ENCODE data around the gene NR1H4.
"Not testable (repeated sequence)": the region's sequence is repeated elsewhere in the genome, so short reads cannot be mapped to it uniquely, and the experiment has no call there.

Gene NR1H4

DNA sequence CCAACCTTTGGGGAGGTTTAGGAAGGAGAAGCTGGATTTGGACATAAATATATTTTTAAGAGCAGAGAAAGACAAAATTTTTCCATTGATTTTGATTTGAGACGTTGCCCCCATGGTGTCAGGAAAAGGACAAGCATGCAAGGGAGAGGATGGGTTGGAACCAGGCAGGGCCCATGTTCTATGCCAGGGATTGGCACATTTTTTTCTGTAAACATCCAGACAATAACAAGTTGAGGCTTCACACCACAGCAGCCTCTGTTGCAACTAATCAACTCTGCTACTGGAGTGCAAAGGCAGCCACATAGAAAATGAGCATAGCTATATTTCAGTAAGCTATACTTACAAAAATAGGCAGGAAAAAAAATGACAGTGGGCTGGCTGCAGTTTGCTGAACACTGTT, 44.7 kb downstream of the NR1H4 start:
- no peak for DNase-seq

DNA sequence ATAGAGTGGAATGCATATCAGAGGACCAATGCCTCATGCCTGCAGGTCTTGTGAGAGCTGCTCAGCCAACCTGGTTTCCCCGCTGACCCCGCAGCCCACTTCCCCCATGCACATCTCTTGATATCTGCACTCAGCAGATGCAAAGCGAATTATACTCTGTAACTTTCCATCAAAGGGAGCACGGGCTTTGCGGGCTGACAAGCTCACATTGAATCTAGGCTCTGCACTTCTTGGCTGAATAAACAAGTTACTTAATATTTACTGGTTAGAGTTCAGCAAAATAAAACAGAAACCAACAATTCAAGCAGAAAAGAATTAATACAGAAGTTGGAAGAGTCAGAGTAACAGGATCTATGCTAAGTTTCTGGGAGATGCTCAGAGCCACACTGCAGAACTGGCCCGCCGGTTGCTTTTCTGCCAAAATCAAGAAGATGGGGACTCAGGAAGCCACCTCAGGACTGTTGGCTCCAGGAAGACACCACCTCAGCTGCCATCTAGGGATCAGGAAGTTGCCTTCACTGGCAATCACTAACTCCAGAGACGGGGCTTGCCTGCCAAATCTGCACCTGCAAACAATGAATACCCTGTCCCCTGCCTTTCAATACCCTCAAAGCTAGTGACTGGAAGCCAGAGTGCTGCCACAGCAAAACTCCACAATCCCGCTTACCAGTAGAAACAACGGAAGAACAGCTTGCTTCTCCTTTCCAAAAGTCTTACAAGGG, 46.5 kb downstream of the NR1H4 start:
- DNase-seq = no peak

DNA sequence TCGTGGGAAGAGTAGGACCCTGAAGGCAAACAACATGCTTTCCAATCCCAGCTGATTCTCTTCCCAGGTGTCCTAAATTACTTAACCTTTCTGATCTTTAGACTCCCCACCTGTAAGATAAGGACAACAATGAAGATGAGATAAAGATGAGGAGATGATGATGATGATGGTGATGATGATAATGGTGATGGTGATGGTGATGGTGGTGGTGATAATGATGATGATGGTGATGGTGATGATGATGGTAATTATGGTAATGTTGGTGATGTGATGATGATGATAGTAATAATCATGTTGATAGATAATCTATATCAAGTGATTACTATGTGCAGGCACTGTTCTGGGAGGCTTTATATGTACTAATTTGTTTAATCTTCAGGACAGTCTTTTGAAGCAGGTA, 48.3 kb downstream of the NR1H4 start:
- DNase-seq = no peak

DNA sequence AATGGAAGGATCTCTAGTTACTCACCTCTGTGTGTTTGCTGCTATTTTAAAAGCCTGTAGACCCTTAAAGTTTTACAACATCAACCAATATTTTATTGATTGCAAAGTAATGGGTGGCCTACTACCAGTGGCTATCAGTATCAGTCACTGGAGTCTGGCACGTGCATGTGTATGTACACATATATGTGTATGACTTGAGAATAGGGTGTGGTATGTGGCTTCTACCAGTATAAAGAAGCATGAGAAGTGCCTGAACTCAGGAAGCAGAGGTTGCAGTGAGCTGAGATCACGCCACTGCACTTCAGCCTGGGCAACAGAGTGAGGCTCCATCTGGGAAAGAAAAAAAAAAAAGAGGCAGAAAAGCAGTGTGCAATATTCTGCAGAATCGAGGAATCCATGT, 54.4 kb downstream of the NR1H4 start:
- no peak for DNase-seq

DNA sequence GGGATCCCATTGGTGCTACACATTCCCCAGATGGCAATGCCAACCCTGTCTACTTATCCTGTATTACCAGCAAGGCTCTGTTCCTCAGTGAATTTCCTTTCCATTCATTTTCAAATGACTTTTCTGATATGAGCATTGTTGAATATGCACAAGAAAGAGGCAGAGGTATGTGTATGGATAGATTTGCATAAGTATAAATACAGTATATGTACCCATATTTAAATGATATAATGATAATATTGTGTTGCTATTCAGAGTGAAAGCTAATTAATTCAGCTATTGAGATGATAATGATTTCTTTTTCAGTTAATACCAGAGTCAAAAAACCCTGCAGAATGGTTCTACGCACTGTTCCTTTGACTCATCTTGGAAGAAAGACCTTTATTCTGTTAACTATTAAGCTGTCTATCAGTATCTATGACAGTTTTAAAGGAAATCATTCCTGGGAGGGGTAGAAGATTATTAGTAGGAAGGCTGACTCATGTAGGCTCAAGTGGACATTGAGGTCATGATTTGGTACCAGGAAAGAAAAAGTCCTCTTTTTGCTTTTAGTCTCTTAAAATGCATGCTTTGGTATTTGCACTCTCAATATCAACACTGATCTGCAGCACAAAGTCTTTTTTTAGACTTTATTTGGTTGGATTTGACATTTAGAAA, 54.9 kb downstream of the NR1H4 start:
- DNase-seq = no peak

DNA sequence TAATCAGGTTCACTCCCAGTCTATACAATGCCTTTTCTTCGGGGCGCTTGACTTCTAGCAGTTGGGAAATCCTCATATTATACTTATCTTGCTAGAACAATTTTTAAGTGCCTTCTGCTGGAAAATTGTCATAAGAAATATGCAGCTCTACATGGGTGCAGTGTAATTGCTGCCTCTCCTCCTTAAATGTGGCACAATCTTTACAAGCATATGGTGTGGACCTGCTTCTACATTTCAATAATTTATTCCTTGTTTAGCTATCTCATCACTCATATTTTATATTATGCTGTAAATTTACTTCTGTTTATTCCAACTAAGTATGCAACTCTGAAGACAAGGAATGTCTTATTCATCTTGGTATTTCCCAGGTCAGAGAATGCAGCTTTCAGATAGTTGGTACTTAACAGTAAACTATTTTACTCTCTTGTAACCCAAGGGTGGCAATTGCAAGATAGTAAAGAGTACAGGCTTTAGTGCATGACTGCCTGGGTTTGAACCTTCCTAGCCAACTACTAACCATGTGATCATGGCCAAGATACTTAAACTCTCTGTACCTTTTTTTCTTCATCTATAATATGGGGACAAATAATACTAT, 56.2 kb downstream of the NR1H4 start:
- no peak for DNase-seq

DNA sequence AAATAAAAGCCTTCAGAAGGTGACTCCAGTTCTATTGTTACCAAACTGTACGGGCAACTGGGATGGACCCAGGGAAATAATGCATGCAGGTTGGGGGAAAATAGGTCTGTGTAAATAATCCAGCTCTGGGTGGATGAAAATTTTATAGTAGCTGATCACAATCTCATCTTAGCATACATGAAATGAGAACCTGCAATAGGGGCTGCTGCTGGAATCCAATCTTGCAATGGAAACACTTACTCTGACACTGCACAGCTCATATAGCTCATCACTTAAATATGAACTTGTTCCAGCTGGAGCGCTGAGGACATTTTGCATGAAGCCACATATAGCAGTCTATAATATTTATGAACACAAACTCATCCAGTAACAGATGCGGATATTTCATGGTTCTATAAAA, 59.7 kb downstream of the NR1H4 start:
- DNase-seq = no peak

DNA sequence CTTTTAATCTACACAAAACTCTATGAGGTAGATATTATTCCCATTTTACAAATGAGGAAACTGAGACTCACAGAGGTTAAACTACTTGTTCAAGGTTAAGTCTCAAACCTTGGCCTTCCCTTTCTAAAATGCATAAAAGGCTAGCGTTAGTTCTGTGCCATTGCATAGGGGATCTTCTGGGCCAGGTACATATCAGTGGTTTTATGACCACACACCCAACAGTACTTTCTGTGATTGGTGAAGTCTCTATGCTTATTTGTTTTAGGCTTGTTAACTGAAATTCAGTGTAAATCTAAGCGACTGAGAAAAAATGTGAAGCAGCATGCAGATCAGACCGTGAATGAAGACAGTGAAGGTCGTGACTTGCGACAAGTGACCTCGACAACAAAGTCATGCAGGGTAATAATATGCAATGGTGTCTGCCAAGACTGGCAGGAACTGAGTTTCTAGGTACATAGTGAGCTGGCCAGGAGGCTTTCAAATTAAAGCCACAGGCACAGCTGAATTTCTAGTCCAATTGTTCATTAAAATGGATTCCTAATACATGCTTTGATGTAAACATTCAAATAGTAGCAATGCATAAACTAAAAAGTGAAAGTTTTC, 61.1 kb downstream of the NR1H4 start:
- DNase-seq = no peak

DNA sequence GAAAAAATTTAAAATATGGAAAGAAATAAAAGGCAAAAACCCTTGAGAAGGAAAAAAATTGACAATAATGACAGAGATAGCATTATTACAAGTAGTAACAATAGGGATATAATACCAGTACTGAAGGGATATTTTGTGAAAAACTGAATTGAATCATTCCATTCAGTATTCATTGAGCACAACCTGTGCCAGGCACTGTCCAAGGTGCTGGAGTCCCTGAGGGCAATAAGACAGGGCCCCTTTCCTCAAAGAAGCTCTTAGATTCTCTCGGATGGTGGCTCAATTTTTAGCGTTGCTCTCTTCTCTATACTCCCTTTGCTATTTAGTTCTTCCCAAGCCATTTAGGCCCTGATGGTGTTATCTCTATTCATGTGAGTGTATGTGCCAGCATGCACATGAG, 65.5 kb downstream of the NR1H4 start:
- DNase-seq = no peak

DNA sequence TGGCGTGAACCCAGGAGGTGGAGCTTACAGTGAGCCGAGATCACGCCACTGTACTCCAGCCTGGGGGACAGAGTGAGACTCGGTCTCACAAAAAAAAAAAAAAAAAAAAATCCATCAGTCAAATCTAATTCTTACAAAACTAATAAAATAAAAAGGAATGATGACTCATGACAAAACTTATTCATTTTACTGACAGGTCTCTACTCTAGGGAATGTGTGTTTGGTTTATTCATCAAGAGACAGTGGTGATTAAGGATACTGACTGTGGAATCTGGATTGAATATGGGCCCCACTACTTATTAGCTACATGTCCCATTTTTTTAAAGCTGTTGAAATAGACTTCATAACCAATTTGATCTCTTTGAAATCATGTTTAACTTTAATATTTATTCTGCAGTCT, 70.5 kb downstream of the NR1H4 start:
- DNase-seq = no peak

DNA sequence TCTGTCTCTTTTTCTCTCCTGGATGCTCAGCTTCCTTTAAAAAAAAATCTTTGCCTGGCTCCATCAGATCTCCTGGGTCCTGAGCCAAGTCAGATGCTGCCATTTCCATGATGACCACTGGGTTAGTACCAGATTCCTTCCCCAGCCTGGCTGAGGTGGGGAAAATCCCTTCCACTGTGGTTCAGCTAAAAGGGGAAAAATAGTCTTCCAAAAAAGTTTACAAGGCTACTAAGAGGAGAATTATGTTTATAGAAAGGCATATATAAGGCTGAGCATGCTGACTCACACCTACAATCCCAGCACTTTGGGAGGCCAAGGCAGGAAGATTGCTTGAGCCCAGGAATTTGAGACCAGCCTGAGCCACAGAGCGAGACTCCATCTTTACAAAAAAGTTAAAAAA, 71.4 kb downstream of the NR1H4 start:
- no peak for DNase-seq

DNA sequence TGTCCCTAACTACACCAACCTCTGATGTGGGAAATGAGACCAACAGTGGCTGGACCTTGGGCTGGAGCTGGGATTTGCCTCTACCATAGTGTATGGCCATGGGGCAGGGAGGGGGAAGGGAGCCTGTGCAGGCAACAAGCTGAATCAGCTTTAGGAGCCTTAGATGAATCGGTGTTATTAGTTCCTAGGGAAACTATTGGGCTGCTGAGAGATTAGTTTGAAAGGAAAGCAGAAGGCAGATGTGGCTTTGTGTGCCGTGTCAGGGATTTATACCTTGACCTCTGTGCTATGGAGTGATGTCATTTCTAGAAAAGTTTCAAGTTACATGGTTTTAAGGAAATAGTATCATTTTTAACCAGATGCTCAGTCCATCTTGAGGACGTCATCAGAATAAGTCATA, 80.3 kb downstream of the NR1H4 start:
- no peak for DNase-seq

DNA sequence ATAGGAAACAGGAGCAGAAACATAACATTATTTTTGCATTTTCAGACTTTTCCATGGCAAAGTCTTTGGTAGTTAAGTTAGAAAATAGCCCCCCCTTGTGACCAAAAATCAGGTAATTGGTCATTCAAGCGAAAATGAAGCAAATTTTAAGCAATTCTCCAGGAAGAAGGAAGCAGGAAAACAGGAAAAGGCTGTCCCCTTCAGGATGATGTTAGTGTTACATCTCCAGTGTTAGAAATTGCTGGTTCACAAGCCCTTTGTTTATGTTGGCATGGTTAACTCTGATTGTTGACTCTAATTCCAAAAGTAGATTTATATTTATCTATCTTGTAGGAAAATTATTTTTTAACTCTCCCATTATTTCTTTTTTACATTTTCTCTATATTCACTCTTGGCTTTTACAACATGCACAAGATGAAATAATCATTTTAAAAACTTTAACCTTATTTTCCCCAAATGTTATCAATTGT, 81.0 kb downstream of the NR1H4 start:
- DNase-seq = no peak

DNA sequence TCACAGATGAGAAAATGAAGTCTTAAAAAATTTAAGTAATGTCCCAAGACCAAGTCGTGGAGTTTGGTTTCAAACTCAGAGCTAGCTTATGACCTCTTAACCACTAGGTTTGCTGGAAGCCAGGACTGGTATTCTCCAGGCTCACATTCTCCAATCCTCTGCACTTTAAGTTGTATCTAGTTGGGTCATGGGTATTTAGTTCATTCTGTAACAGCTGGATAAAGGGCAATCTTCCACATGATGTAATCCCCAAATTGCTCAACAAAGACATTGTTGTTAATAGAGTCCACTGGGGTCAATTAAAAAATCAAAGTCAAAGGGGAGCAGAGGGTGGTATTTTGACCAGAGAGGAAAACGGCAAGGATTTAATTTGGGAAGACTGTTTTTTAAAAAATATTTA, 82.1 kb downstream of the NR1H4 start:
- DNase-seq = no peak

DNA sequence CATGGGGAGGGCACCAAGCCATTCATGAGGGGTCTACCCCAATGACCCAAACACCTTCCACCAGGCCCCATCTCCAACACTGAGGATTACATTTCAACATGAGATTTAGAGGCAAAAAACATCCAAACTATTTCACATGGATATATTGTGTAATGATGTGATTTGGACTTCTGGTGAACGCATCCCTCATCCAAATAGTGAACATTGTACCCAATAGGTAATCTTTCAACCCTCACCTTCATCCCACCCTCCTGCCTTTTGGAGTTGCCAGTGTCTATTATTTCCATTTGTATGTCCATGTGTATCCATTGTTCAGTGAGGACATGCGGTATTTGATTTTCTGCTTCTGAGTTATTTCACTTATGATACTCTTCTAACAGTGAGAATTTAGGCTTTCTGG, 83.7 kb downstream of the NR1H4 start:
- DNase-seq = no peak

DNA sequence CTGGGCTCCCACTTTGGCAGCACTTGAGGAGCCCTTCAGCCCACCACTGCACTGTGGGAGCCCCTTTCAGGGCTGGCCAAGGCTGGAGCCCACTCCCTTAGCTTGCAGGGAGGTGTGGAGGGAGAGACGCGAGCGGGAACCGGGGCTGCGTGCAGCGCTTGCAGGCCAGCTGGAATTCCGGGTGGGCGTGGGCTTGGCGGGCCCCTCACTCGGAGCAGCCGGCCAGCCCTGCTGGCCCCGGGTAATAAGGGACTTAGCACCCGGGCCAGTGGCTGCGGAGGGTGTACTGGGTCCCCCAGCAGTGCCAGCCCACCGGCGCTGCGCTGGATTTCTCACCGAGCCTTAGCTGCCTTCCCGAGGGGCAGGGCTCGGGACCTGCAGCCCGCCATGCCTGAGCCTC, 85.6 kb downstream of the NR1H4 start:
- DNase-seq = not testable (repeated sequence)

DNA sequence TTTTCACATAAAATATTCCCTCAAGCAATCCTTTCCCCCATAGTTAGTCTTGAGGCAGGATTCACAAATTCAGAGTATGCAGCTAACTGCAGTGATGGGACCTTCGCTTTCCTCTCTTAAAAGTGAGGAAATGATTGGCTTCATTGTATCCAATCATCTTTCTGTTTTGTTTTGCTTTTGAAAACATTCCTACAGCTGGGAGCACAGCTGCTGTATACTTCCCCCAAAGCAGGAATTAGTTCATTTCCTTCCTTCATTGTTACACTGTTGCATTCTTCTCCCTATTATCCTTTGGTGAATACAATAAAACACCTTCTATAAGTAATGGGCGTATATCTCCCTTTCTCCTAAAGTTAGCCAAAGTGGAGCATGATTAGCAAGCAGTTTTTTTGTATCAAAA, 90.4 kb downstream of the NR1H4 start:
- no peak for DNase-seq

DNA sequence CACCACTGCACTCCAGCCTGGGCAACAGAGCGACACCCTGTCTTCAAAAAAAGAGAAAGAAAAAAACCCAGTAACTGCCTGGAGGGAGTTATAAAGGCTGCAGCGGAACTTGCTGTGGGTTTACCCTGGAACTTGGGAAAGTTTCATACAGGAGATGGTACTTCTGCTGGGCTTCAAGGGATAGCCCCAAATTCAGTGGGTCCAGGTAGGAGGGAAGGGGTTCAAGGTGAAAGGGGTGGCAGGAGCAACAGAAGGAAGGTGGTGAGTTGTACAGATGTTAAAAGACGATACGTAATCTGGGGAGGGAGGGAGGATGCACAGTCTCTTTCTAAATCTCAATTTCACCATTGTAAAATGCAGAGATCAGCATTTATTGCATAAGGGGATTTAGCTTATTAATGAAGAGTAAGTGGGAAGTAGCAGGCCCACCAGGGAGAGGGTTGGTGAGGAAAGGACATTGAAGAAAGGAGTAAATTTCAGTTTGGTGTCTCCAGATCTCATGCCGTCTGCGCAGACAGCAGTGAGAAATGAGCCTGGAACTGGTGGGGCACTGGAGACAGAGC, 91.3 kb downstream of the NR1H4 start:
- no peak for DNase-seq

DNA sequence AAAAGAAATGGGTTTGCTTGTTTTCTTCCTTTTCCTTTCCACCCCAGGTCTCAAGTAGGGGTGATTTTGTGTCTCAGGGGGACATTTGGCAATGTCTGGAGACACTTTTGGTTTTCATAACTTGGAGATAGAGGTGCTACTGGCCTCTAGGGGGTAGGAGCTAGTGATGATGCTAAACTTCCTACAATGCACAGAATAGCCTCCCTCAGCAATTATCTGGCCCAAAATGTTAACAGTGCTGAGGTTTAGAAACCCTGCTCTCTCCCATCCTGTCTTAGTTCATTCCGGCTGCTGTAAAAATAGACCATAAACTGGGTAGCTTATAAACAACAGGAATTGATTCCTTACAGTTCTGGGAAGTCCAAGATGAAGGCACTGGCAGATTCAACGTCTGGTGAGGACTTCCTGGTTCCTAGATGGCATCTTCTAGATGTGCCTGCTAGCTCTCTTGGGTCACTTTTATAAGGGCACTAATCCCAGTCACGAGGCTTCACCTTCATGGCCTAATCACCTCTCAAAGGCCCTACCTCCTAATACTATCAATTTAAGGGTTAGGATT, 92.4 kb downstream of the NR1H4 start:
- no peak for DNase-seq

DNA sequence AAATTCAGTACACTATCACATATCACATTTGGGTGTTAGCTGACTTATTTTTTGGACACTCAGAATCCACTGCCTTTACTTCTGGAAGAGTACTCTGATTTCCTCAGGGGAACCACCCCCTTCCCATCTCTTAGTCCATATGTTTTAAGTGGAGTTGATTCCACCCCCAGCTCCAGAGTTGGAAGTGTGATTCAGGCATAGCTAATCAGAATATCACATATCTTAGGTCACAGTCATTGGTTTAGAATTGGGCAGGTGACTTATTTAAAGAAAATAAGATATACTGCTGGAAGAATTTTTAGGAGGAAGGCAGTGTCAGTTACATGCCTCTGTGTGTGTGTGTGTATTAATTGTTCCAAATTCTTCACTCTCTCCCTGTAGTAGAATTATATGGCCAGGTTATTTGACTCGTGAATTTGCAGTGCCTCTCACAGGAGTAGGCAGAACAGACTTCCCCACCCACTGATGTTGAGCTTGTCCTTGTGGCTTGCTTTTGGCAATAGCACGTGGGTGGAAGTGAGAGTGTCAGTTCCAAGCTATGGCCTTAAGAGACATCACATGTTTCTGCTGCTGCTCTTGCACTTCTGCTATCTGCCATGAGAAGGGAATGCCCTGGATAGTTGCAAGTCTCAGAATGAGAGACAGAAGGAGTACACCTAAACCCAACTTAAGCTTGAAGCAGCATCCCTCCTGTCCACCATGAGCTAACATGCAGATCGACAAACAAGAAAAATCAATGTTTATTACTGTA, 93.4 kb downstream of the NR1H4 start:
- no peak for DNase-seq

DNA sequence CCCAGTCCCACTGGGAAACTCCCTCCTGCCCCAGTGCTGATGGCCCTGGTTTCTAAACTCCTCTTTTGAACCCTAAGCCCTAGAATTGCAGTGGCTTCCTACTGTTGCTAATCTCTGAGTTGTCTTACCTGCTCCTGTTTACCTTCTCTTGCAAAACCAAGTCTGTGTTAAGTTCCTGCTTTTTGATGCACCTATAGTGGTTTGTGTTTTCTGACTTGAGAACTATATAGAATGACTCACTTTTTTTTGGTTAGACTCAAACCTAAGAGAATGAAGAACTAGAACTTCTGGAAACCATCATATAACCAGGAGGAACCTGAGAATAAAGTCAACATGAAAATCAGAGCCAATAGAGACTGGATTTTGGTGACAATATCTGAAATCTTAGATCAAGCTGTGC, 94.3 kb downstream of the NR1H4 start:
- DNase-seq = no peak

DNA sequence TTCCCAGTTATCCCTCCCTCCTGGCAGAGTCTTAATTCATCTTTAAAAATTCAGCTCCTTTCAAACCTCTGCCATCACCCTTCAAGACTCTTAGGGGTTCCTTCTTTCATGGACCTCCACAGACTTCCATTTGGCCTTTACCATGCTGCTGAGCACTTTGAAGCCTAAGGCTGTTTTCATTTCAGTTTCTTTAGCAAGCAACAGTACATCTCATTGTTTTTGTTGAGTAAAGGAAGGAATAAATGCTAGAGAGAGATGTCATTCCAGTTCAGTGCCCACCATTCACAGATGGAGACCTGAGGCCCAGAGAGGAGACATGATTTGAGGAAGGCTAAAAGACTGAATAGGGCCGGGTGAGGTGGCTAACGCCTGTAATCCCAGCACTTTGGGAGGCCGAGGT, 98.5 kb downstream of the NR1H4 start:
- DNase-seq = no peak
